ENCODE measurements around the gene IL11.

The IL11 gene

DNA sequence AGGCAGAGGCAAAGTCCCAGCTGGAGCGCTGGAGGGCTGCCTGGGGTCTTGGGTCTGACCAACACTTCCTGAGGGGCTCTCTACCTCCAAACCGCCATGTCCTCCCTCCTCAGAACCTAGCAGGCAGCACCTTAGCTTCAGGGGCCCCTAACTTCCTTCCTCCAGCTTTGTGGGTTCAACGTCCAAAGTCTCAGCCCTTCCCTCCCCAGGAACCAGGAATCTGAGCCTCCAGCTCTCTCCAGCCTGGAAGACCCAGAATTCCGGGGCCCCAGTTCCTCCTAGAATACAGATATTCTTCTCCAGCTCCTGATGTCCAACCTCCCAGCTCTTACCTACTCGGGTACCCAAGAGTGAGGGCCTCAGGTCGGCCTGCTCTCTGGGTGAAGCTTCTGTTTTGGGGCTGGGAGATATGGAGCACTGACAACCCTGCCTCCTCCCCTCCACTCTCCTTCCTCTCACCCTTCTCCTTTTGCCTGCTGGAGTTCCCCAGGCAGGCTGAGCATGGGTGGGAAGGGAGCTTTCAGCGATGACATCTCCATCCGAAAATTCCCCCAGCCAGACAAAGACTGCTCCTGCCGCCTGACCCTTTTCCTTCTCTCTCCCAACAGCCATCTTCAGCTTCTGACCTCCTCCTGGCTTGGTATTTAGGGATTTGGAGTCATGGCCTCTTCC lies 48.7 kb downstream of the IL11 start:
- no peak for DNase-seq

DNA sequence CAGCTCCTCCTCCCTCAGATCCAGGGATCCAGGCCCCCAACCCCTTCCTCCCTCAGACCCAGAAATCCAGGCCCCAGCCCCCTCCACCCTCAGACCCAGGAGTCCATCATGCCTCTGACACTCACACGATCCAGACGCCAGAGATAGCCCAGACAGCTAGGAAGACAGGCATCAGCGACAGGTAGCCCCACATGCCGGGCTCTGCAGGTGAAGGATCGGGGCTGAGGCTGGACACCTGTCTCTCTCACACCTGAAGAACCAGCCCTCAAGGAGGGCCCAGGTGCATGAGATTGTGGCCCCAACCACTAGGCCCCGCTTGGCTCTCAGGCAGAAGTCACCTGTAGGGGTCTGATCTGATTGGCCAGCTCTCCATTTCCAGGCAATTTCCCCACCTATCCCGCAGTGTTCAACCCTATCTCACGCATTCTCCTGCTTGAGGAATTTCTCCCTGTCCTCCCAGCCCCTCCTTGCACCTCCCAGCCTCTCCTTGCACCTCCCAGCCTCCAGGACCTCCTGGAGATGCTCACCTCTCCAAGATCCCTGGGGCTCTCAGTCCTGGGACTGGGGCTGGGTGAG lies 49.3 kb downstream of the IL11 start:
- DNase-seq, result no peak

DNA sequence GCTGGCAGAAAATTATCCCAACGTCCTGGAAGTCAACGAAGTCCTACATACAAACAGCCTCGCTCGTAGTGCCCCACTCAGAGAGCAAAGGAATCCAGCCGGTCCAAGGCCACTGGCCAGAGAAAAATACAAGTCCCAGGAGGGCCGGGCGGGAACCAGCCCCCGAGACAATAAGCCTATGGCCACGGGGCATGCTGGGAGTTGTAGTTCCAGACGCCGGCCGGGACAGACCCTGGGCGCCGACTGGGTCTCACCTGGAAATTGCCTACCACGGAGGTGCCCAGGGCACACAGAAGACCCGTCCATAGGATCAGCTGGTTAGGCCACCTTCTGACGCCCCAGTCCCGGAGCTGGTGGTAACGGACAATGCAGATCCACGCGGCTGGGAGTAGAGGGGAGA lies 50.5 kb downstream of the IL11 start:
- DNase-seq, result peak; percentile 38

DNA sequence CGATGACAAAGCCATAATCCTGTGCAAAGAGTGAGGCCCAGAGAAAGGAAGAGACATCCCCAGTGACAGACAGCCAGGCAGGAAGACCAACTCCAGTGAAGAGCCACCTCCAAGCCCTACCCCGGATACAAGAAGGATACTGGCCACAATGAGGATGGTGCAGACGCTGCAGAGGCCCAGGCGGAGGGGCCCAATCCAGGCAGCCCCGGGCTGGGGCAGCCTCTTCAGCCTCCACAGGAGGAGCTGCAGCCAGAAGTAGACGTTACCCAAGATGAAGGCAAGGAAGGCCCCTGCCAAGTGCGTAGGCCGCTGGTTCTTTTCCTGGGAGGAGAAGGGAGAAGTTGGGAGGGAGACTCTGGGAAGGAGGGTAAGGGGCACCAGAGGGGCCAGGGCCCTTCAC lies 53.6 kb downstream of the IL11 start:
- DNase-seq, result no peak

DNA sequence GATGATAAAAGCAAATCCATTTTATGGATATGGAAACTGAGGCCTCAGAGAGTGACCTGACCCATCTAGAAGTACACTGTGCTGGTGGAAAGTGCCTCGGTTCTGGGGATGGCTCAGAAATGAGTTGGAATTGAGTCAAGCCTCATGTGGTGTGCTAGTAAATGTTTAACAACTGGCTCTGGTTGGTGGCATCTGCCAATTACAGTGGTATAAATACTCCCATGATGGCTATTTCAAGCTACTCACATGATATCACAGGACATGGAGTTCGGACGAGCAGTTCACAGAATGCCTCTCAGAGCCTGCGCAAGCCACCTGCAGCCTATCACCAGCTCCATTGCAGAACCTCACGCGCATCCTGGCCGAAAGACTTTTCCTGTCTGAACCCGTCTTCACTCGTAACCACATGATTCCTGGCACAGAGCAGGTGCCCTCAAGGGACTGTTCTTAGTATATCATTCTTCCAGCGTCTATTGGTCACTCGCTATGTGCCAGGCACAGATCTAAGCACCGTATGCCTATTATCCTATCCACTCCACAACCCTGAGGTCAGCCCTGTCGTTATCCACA lies 54.2 kb downstream of the IL11 start:
- no peak for DNase-seq

DNA sequence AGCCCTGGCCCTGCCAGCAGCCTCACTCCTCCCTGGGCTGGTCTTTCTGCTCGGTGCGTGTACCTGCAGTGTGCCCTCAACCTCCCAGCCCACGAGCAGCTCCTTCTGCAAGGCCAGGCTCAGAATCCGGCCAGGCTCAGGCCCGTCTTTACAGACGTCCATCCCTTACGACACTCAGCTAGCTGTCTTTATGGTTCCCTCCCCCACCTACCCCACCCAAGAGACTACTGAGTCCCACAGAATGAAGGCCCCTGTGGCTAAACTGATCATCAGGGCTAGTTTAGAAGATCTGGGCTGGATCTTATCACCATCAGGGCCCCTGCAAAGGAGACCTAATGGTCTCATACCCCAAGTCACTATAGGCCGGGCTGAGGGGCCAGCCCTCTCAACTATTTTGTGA lies 55.9 kb downstream of the IL11 start:
- DNase-seq, result no peak
